Loucy (cell line): ENCODE data around the gene ERCC5.

ENCODE experiments used
- CTCF ChIP-seq: fragments of 200-600 bp; sonication (generic); conservative IDR thresholded peaks from 2 replicates; pipeline ENCODE4 v1.5.1; 2014; ENCODE audit warnings: mild to moderate bottlenecking, antibody characterized with exemption, low read length
- EZH2phosphoT487 ChIP-seq: fragments of 200-600 bp; IDR thresholded peaks from 2 replicates; pipeline ENCODE4 v1.6.1; 2018; ENCODE audit warnings: antibody characterized with exemption, mild to moderate bottlenecking, moderate library complexity, borderline replicate concordance

GRCh38 chr13:102862624-102863210, 16.9 kb downstream of the ERCC5 start:
- TF ChIP-seq CTCF (no peak), EZH2phosphoT487 (no peak)
